HG02610 (cell line): ENCODE results near the gene DGCR2.
"Not testable (repeated sequence)": the region's sequence is repeated elsewhere in the genome, so short reads cannot be mapped to it uniquely, and the experiment has no call there.

ENCODE experiments used
- ATAC-seq: cut with Tn5 transposase; IDR thresholded peaks from one replicate; pipeline ENCODE4 v1.9.1; 2021; ENCODE audit warnings: mild to moderate bottlenecking, moderate library complexity; ENCODE audit not compliant: unreplicated experiment

The DGCR2 gene

DNA sequence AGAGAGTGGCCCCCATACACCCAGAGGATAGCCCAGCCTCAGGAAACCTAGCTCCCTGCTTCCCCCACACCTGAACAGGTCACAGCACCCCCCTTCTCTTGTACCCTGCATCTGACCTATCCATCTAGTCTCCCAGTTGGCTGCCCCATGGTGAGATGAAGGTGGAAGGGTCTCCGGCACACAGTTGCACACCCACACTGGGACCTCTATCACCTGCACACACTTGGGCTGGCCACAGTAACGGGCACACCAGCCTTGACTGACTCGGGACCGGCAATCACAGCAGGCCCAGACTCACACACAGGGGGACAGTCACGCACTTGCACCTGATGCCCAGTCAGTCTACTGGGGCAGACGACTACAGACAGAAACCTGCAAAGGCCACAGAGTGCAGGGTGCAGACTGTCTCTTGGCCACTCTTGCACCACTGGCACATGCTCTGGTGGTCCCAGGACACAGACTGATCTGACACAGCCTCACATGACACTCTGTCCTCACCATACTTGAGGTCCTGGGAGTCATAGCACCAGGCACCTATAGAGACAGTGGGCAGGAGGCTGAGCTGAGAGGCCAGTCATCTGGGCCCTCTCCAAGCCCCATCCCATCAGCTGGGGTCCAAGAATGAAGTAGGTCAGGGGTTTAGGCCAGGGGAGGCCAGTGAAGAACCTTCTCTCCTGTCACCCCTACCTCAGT is 88.0 kb downstream of the DGCR2 start:
- ATAC-seq: not testable (repeated sequence)

- not testable (repeated sequence) for ATAC-seq
These were observed 88.7 kb downstream of the DGCR2 start for GRCh38 chr22:19033568-19033905.

- not testable (repeated sequence) for ATAC-seq
These were observed 89.2 kb downstream of the DGCR2 start for GRCh38 chr22:19032898-19033567.

- not testable (repeated sequence) for ATAC-seq
These were observed 89.9 kb downstream of the DGCR2 start for GRCh38 chr22:19032156-19032785.

GRCh38 chr22:19030889-19031252 is 91.3 kb downstream of the DGCR2 start:
- not testable (repeated sequence) for ATAC-seq

DNA sequence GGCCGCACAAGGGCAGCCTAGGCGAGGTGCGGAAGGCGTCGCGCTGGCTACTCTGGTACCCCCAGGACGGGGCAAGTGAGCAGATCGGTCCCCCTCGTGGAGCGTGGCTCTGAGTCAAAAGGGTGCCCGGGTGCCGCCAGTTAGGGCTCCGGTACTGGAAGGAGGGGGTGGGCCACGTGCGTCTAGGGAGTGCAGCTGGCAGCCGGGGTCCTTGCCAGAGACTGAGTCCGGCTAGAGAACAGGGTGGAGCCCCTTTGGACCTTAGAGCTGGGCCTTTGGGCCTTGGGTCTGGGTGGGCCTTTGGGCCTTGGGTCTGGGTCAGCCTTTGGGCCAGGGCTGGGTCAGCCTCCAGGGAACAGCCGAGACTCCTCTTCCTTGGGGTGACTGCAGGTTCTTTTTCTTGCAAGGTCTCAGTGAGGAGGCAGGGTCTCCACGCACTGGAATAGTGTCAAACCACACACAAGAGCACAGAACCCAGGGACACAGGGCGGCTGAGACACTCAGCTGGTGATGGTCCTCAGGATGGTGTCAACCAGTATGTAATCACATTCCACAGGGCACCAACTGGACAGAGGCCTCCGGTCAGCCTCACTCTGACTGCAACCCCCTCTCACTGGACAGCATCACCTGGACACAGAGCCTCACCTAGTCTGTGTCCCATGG is 91.9 kb downstream of the DGCR2 start:
- ATAC-seq: not testable (repeated sequence)

- ATAC-seq: not testable (repeated sequence)
These were observed 92.8 kb downstream of the DGCR2 start for GRCh38 chr22:19029113-19030103.

DNA sequence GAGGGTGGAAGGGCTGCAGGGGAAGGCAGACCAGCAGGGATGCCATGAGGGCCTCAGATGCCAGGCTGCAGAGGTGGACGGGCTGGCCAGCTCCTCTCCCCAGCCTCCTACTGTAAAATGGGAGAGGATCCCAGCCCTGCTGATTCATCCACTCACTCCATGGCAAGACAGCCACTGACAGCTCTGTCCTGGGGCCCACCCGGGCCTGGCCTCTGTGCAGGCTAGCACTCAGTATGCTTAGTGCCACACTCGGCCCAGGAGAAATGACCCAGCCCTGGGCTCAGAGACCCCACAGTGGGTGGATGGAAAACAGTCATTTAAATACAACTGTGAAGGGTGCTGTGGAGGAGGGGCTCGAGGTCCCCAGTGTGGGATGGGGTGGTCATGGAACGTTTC is 94.2 kb downstream of the DGCR2 start:
- ATAC-seq: not testable (repeated sequence)

DNA sequence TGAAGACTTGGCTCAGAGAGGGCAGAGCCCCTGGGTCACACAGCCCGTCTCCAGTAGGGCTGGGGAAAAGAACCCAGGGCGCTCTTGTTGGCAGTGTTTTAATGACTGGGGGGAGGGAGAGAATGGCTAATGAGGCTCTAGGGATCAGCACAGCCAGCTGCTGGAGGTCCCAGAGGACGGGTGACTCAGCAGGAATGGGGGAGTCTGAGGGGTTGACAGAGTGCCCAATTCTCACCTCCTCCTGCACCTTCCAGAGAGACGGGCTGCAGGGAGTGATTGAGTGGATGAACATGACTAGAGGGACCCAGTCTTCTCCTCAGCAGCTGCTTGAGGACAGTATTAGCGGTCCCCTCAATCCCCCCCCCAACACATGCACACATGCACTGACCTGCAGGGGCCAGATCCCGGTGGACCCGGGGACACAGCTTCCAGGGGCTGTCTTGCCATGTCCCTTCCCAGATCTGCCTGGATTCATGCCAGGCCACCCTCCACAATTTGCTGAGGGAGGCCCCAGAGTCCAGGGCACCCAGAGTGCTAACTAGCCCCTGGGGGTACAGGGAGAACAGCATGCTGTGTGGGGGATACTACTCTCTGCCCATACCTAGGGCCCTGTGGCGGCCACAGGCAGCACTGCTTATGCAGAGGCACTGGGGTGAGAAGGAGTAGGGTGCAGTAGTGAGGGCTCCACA is 94.7 kb downstream of the DGCR2 start:
- ATAC-seq: not testable (repeated sequence)

DNA sequence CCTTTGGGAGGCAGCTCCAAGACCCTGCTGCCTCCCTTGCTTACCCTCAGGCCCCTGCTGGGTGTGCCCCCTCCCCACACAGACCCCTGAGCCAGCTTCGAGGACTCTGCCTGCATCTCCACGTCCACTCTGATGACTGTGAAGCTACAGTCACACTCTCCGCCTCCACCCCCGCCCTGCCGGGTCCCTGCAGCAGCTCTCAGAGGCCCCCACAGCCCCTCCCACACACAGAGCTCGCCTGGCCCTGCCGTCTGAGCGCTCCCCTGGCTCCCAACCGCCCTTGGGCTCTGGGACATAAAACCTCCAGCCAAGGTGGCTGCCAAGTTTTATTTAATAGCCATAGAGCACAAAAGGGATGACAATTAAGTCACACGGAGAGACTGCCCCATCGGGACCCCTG is 96.1 kb downstream of the DGCR2 start:
- not testable (repeated sequence) for ATAC-seq

- ATAC-seq: not testable (repeated sequence)
These were observed 97.2 kb downstream of the DGCR2 start for GRCh38 chr22:19024956-19025489.

DNA sequence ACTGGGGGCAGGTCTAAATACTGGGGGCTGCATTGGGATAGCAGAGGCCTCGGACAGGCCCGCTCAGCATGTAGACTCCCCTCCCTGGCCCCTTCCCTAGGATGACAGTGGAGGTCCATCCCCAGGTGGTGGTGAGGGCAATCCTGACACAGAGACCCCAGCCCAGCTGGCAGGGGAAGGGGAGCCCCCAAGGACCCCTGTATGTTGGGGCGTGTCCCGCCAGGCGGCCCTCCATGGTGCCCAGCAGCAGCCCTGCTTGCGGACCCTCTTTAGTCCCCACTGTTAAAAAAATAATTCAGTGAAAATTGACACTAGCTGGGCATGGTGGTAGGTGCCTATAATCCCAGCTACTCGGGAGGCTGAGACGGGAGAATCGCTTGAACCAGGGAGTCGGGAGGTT is 98.3 kb downstream of the DGCR2 start:
- ATAC-seq: not testable (repeated sequence)

DNA sequence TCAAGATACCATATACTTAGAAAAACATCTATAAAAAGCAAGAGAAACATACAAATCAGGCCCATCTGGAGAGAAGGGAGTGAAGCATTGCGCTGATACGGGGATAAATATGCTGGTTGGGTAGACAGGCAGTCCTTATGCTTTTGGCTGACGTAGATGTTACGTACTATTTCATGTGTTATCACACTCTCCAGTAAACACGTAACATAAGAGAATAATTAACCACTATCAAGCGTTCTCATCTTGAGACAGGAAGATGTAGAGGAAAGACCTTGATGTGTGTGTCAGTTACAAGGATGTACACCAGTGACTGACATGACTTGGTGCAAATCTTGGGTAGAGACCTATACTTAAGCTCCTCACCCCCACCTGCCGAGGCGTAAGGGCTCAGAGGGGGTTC is 99.5 kb downstream of the DGCR2 start:
- no peak for ATAC-seq

- ATAC-seq: no peak
These were observed 102.6 kb downstream of the DGCR2 start for GRCh38 chr22:19019679-19020032.

GRCh38 chr22:19019029-19019678 is 103.1 kb downstream of the DGCR2 start:
- ATAC-seq: no peak

- no peak for ATAC-seq
These were observed 104.0 kb downstream of the DGCR2 start for GRCh38 chr22:19018256-19018655.

GRCh38 chr22:19016081-19016766 is 106.0 kb downstream of the DGCR2 start:
- ATAC-seq: no peak

DNA sequence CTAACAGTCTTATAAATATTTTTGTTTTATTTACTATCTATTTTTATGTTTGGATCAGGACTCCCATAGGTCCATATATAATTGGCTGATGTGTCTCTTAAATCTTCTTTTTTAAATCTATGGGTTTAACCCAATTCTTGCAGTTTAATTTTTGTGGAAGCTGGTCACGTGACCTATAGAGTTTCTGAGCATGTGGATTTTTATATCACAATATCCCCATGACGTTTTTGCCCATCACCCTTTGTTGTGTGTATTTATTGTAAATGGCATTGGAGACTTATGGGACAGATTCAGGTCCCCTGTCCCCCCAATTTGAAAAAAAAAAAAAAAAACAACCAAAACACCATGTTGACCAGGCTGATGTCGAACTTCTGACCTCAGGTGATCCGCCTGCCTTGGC is 107.3 kb downstream of the DGCR2 start:
- no peak for ATAC-seq
